Placental epithelial cell (primary cell): ENCODE results near the gene MYO1D. TPM values are rescaled to one million over a fixed set of nuclear protein-coding genes. Genes with fewer than 3 reads are reported as not detected.

Experiments
- small RNA-seq: library from RNA; depleted of rRNA; stranded (forward); fragments of <200 nt; gene quantifications from one replicate; pipeline ENCODE3, GENCODE V24; 2012
- total RNA-seq: library from RNA; depleted of rRNA; stranded (reverse); fragments of >200 nt; gene quantifications from 2 replicates; pipeline ENCODE4 v1.2.3, GENCODE V29; 2012

The MYO1D gene
- total RNA-seq, result 60.1 and 75.7 TPM in 2 replicates

DNA sequence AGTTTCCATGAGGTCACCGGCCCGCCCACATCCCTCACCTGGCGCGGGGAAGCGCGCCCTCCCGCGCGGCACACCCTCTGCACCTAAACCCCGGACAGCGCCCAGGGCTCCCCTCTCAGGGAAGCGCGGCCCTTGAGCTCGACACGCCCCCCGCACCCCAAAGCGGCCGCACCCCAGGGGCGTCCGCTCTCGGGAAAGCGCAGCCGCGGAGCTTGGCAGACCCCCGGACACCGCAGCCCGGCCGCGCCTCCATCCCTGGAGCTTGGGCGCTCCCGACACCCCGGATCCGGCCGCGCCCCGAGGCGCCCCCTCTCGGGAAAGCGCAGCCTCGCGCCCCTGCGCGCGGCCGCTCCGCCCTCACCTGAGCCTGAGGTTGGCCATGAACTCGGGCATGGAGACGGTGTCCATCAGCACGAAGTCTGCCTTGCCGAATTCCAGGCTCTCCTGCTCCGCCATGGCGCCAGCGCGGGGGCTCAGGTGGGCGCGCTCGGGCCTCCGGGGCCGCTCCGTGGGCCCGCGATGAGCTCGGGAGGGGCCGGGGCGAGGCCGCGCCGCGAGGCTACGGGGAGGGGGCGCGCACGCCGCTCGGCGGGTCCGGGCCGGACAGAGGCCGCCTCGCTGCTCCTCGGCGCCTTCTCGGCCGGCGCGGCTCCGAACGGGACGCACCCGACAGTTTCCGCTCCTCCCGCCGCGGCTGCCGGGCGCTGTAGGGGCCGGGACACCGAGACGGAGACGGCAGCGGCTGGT is at the start of gene MYO1D:
Gene MYO1D, minus strand, starts transcription at position 708 of the 747 bp plus-strand sequence. Its CDS starts 252 bp downstream, at position 456.

GRCh38 chr17:32486701-32487472 is 390.0 kb downstream of the MYO1D start, which contains the start of gene CDK5R1:
Gene CDK5R1 (plus strand): TSS chr17:32486993. CDS start chr17:32487621, 628 bp downstream.

GRCh38 chr17:32444301-32445073 is 432.4 kb downstream of the MYO1D start, which contains the start of gene PSMD11:
Gene PSMD11 (plus strand): TSS chr17:32444510. CDS start chr17:32444524, 14 bp downstream.

Small RNA genes lying within 50 kb of the gene (small RNA-seq; reads per million reads assigned to genes)
- gene RF00019, result not detected

Other genes starting within 250 kb of the MYO1D start
- gene TMEM98, start 51.0 kb upstream of the MYO1D start, total RNA-seq, result 10.4 and 58.1 TPM in 2 replicates
- not detected in 2 replicates for gene SPACA3, start 114.7 kb upstream of the MYO1D start, total RNA-seq